GM12864 (cell line): ENCODE data around the gene AFG3L2.

Source experiments
- DNase-seq: peaks from one replicate; pipeline ENCODE4 v3.0.0-alpha.2; 2011; ENCODE audit warnings: low read depth
- H3K4me3 ChIP-seq: 2 replicates; pipeline ENCODE4 v1.5.1; 2011; ENCODE audit warnings: mild to moderate bottlenecking, low read depth, low read length, control low read depth
- CTCF ChIP-seq: IDR thresholded peaks from 2 replicates; pipeline ENCODE4 v1.5.1; 2011; ENCODE audit warnings: low read depth, mild to moderate bottlenecking, moderate library complexity, low read length, control low read depth, inconsistent platforms; ENCODE audit errors: missing control alignments

Gene AFG3L2

DNA sequence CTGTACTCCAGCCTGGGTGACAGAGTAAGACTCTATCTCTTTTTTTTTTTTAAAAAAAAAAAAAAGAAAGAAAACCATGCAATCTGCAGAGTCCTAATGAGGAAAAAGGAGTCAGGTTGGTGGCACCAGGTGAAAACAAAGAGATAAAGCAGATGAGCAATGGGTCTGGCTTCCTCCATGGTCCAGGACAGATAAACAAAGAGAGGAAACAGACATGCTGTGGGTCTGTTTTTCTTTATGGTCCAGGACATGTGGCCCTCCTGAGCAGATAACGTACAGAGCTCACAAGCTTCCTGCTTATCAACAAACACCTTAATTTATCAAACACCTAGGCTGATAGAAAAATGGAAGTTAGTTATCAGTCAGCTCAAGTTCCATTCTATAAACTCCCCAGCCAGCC is 93.4 kb downstream of the AFG3L2 start:
- H3K4me3 ChIP-seq: no peak overlapping the region
- DNase-seq: no peak
- TF ChIP-seq CTCF: no peak

DNA sequence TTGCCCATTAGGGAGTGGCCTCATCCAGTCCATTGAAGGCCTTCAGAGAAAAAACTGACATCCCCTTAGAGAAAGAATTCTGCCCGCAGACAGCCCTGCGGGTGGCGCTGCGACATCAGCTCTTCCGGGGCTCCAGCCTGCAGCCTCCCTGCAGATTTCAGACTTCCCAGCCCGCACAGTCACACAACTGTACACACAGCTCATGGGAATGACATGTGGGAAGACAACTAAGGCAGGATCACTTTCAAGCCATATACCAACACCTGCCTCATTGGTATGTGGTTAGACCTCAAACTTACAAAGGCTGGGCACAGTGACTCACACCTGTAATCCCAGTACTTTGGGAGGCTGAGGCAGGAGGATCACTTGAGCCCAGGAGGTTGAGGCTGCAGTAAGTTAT is 93.8 kb downstream of the AFG3L2 start:
- no peak for TF ChIP-seq CTCF
- no peak for DNase-seq
- no peak overlapping the region for H3K4me3 ChIP-seq

DNA sequence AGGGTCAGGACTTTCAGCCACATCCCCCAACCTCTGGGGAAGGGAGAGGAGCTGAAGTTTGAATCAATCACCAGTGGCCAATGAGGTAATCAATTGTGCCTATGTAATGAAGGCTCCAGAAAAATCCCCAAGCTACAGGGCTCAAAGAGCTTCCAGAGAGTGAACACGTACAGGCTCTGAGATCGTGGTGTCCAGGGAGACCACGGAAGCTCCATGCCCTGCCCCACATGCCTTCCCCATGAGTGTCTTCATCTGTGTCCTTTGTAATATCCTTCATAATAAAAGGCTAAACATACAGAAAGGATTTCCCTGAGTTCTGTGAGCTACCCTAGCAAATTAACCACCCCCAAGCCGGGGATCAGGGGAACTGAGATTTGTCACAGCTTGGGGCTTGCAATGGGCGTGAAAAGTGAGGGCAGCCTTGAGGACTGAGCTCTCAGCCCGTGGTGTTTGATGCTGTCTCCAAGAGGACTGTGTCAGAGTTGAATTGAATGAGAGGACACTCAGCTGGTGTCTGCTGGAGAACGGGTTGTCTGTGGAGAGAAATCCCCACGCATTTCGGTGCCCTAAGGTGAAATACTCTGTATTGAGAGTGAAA is 94.5 kb downstream of the AFG3L2 start:
- no peak overlapping the region for H3K4me3 ChIP-seq
- DNase-seq: no peak
- TF ChIP-seq CTCF: no peak

DNA sequence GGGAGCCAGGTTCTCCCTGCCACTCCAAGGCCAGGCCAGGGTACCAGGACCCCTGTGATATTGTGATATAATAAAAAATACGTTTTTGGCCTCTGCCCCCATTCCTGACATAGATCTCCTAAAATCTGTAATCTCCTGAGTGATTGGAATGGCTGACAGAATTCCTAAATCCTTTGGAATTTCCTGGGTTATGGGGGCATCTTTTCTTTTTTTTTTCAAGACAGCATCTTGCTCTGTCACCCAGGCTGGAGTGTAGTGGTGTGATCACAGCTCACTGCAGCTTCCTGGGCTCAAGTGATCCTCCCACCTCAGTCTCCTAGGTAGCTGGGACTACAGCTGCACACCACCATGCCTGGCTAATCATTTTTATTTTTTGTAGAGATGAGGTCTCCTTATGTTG is 95.2 kb downstream of the AFG3L2 start:
- H3K4me3 ChIP-seq: no peak overlapping the region
- DNase-seq: no peak
- no peak for TF ChIP-seq CTCF

DNA sequence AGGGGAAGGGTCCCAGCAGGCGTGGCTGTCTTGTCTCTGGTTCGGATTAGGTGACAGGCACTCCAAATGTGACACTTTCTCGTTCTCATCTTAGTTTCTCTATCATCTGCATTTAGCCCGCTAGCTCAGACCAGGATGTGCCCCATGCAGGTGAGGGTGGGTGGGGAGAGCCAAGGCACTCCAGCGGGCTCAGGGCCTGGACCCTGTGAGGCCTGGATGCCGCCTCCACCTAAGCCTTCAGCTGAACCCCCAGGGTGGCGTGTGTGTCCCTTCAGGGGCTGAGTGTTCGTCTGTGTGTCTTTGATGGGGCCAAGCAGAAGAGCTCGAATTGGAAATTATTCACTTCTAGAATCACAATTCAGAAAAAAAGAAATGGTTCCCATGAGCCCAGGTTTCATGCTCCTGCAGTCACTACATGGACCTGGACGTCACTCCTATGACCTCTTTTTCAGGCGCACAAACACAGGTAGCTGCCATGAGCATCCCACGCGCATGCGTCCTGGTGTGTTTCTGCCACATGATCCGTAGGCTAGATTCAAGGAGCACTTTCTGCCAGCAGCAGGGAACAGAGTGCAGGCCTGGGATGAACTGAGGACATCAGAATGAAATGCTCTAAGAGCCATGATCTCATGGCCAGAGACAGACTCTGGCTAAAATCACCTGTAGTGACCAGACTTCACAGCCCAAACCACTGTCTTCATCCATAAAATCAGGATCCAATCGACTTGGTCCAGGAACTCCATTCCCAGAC is 97.1 kb downstream of the AFG3L2 start:
- DNase-seq: no peak
- no peak overlapping the region for H3K4me3 ChIP-seq
- no peak for TF ChIP-seq CTCF
